Measurements from ENCODE around the gene GPR162. TPM values are rescaled to one million over a fixed set of nuclear protein-coding genes. Genes with fewer than 3 reads are reported as not detected.

Gene GPR162
- total RNA-seq, 2 experiments from 2014 or later, result 0.24 TPM; not detected in 1

GRCh38 chr12:6816598-6816997, 5.0 kb upstream of the GPR162 start:
- no peaks in the 10 kb centered on the region for H3K27me3 Mint-ChIP-seq (ENCODE audit: low read depth)
- no peak for DNase-seq
- no peaks in the 10 kb centered on the region for H3K9me3 Mint-ChIP-seq
- CTCF ChIA-PET, result interaction anchor here (0.8 to 2.1 kb wide), 2 partner anchors 50 to 63 kb away, joined by 3 to 12 read pairs; partner anchors contain the start of gene MLF2
- peaks cover 24% of the 10 kb centered on the region for H3K36me3 Mint-ChIP-seq (ENCODE audit: low read depth)
- intact Hi-C loops (cut with micrococcal nuclease), result no loop called here
- H3K4me3 Mint-ChIP-seq, result no peak overlapping the region
- H3K27ac Mint-ChIP-seq, result no peak overlapping the region
- peaks cover 7% of the 10 kb centered on the region for H3K4me1 Mint-ChIP-seq (ENCODE audit: low read depth)

DNA sequence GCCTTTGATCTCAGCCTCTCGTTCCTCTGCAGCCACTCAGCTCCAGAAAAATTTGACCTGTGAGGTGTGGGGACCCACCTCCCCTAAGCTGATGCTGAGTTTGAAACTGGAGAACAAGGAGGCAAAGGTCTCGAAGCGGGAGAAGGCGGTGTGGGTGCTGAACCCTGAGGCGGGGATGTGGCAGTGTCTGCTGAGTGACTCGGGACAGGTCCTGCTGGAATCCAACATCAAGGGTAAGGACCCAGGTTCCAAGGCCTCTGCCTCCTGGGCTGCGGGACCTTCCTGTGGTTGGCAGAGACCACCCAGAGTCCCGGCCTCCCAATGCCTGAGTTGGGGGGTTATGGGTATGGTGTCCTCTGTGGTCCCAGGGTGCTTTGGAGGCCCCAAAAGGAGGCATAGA, 4.5 kb upstream of the GPR162 start:
- CTCF ChIA-PET, result interaction anchor here (2.1 kb wide), 1 partner anchor 63 kb away, joined by 12 read pairs; the partner anchor contains the start of gene MLF2
- Mint-ChIP-seq H3K9me3 (no peaks in the 10 kb centered on the region), H3K36me3 (ENCODE audit: low read depth) (peaks cover 24% of the 10 kb centered on the region), H3K27ac (no peak overlapping the region), H3K4me1 (ENCODE audit: low read depth) (peaks cover 10% of the 10 kb centered on the region), H3K27me3 (ENCODE audit: low read depth) (no peaks in the 10 kb centered on the region), H3K4me3 (no peak overlapping the region)
- DNase-seq, result no peak
- intact Hi-C loops (cut with micrococcal nuclease), result no loop called here

- peaks cover 11% of the 10 kb centered on the region for H3K4me1 Mint-ChIP-seq (ENCODE audit: low read depth)
- H3K27me3 Mint-ChIP-seq (ENCODE audit: low read depth), result peaks cover 1% of the 10 kb centered on the region
- H3K36me3 Mint-ChIP-seq (ENCODE audit: low read depth), result peaks cover 23% of the 10 kb centered on the region
- no peaks in the 10 kb centered on the region for H3K9me3 Mint-ChIP-seq
- no peak overlapping the region for H3K27ac Mint-ChIP-seq
- CTCF ChIA-PET, result no interaction called here
- DNase-seq, result no peak
- intact Hi-C loops (cut with micrococcal nuclease), result no loop called here
- H3K4me3 Mint-ChIP-seq, result no peak overlapping the region
Measured at GRCh38 chr12:6817662-6818157, 3.9 kb upstream of the GPR162 start.

DNA sequence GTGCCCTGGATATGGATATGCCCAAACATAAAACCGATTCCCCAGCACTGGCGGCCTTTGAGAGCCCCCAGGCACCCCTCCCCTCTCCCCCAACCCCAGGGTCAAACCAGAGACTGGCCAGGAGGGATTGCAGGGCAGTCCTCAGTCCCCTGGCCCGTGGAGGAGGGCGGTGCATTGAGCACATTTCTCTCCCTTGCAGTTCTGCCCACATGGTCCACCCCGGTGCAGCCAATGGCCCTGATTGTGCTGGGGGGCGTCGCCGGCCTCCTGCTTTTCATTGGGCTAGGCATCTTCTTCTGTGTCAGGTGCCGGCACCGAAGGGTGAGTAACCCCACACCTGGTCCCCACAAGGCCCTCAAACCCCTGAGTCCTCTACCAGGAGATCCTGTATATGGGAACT, 3.4 kb upstream of the GPR162 start:
- Mint-ChIP-seq H3K27ac (no peak overlapping the region), H3K4me3 (no peak overlapping the region), H3K36me3 (ENCODE audit: low read depth) (peaks cover 23% of the 10 kb centered on the region), H3K9me3 (no peaks in the 10 kb centered on the region), H3K27me3 (ENCODE audit: low read depth) (peaks cover 2% of the 10 kb centered on the region), H3K4me1 (ENCODE audit: low read depth) (peaks cover 11% of the 10 kb centered on the region)
- no peak for DNase-seq
- CTCF ChIA-PET, result no interaction called here
- intact Hi-C loops (cut with micrococcal nuclease), result no loop called here

GRCh38 chr12:6818645-6819044, 3.0 kb upstream of the GPR162 start:
- H3K9me3 Mint-ChIP-seq, result no peaks in the 10 kb centered on the region
- CTCF ChIA-PET, result no interaction called here
- no peak for DNase-seq
- no peak overlapping the region for H3K4me3 Mint-ChIP-seq
- H3K36me3 Mint-ChIP-seq (ENCODE audit: low read depth), result peaks cover 23% of the 10 kb centered on the region
- H3K27me3 Mint-ChIP-seq (ENCODE audit: low read depth), result peaks cover 2% of the 10 kb centered on the region
- peaks cover 11% of the 10 kb centered on the region for H3K4me1 Mint-ChIP-seq (ENCODE audit: low read depth)
- H3K27ac Mint-ChIP-seq, result no peak overlapping the region
- intact Hi-C loops (cut with micrococcal nuclease), result no loop called here

DNA sequence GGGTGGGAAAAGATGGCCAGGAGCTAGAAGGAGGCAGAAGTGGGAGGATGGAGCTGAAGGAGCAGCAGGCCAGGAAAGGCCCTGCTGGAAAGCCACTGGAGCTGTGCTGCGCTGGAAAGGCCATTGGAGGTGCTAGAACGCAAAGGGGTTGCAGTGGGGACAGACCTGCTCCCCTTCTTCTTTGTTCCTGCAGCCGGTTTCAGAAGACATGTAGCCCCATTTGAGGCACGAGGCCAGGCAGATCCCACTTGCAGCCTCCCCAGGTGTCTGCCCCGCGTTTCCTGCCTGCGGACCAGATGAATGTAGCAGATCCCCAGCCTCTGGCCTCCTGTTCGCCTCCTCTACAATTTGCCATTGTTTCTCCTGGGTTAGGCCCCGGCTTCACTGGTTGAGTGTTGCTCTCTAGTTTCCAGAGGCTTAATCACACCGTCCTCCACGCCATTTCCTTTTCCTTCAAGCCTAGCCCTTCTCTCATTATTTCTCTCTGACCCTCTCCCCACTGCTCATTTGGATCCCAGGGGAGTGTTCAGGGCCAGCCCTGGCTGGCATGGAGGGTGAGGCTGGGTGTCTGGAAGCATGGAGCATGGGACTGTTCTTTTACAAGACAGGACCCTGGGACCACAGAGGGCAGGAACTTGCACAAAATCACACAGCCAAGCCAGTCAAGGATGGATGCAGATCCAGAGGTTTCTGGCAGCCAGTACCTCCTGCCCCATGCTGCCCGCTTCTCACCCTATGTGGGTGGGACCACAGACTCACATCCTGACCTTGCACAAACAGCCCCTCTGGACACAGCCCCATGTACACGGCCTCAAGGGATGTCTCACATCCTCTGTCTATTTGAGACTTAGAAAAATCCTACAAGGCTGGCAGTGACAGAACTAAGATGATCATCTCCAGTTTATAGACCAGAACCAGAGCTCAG, 2.3 kb upstream of the GPR162 start:
- Mint-ChIP-seq H3K9me3 (no peaks in the 10 kb centered on the region), H3K36me3 (ENCODE audit: low read depth) (peaks cover 18% of the 10 kb centered on the region), H3K4me1 (ENCODE audit: low read depth) (peaks cover 11% of the 10 kb centered on the region), H3K27me3 (ENCODE audit: low read depth) (peaks cover 2% of the 10 kb centered on the region), H3K4me3 (no peak overlapping the region), H3K27ac (no peak overlapping the region)
- intact Hi-C loops (cut with micrococcal nuclease), result no loop called here
- CTCF ChIA-PET, result interaction anchor here (11.7 kb wide), 1 partner anchor 64 kb away, joined by 166 read pairs; the partner anchor contains the start of gene MLF2
- no peak for DNase-seq

DNA sequence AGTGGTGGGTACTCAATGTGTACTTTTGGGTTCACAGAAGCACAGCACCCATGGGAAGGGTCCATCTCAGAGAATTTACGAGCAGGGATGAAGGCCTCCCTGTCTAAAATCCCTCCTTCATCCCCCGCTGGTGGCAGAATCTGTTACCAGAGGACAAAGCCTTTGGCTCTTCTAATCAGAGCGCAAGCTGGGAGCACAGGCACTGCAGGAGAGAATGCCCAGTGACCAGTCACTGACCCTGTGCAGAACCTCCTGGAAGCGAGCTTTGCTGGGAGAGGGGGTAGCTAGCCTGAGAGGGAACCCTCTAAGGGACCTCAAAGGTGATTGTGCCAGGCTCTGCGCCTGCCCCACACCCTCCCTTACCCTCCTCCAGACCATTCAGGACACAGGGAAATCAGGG, 1.5 kb upstream of the GPR162 start:
- Mint-ChIP-seq H3K27me3 (ENCODE audit: low read depth) (peaks cover 8% of the 10 kb centered on the region), H3K4me1 (ENCODE audit: low read depth) (peaks cover 11% of the 10 kb centered on the region), H3K9me3 (no peaks in the 10 kb centered on the region), H3K27ac (no peak overlapping the region), H3K36me3 (ENCODE audit: low read depth) (peaks cover 13% of the 10 kb centered on the region), H3K4me3 (no peak overlapping the region)
- CTCF ChIA-PET, result interaction anchor here (1.5 to 11.7 kb wide), 2 partner anchors 40 to 64 kb away, joined by 4 to 166 read pairs; partner anchors contain the start of gene MLF2
- intact Hi-C loops (cut with micrococcal nuclease), result no loop called here
- DNase-seq, result no peak

GRCh38 chr12:6822426-6823135, 960 bp downstream of the GPR162 start:
- H3K27ac Mint-ChIP-seq, result no peak overlapping the region
- peaks cover 17% of the 10 kb centered on the region for H3K4me1 Mint-ChIP-seq (ENCODE audit: low read depth)
- H3K36me3 Mint-ChIP-seq (ENCODE audit: low read depth), result peaks cover 8% of the 10 kb centered on the region
- CTCF ChIA-PET, result interaction anchor here (0.8 to 11.7 kb wide), 7 partner anchors 10 to 67 kb away, joined by 3 to 166 read pairs (median 4); partner anchors contain the start of gene MLF2
- no peaks in the 10 kb centered on the region for H3K9me3 Mint-ChIP-seq
- peaks cover 16% of the 10 kb centered on the region for H3K27me3 Mint-ChIP-seq (ENCODE audit: low read depth)
- intact Hi-C loops (cut with micrococcal nuclease), result no loop called here
- no peak overlapping the region for H3K4me3 Mint-ChIP-seq
- DNase-seq, result no peak

GRCh38 chr12:6823182-6824084, 1.8 kb downstream of the GPR162 start:
- peaks cover 2% of the 10 kb centered on the region for H3K36me3 Mint-ChIP-seq (ENCODE audit: low read depth)
- peaks cover 20% of the 10 kb centered on the region for H3K4me1 Mint-ChIP-seq (ENCODE audit: low read depth)
- intact Hi-C loops (cut with micrococcal nuclease), result no loop called here
- H3K4me3 Mint-ChIP-seq, result no peak overlapping the region
- DNase-seq, result no peak
- H3K27ac Mint-ChIP-seq, result no peak overlapping the region
- no peaks in the 10 kb centered on the region for H3K9me3 Mint-ChIP-seq
- peaks cover 19% of the 10 kb centered on the region for H3K27me3 Mint-ChIP-seq (ENCODE audit: low read depth)
- CTCF ChIA-PET, result interaction anchor here (0.6 to 11.7 kb wide), 13 partner anchors 10 to 104 kb away, joined by 3 to 166 read pairs (median 4); partner anchors contain the start of genes CD4 and MLF2

DNA sequence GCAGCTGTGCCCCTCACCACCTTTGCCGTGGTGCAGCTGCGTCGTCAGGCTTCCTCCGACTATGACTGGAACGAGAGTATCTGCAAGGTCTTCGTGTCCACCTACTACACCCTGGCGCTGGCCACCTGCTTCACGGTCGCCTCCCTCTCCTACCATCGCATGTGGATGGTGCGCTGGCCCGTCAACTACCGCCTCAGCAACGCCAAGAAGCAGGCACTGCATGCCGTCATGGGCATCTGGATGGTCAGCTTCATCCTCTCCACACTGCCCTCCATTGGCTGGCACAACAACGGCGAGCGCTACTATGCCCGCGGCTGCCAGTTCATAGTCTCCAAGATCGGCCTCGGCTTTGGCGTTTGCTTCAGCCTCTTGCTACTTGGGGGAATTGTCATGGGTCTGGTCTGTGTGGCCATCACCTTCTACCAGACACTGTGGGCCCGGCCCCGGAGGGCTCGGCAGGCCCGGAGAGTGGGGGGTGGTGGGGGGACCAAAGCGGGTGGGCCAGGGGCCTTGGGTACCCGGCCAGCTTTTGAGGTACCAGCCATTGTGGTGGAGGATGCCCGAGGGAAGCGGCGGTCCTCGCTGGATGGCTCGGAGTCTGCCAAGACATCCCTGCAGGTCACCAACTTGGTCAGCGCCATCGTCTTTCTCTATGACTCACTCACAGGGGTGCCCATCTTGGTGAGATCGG, 2.6 kb downstream of the GPR162 start:
- Mint-ChIP-seq H3K4me3 (no peak overlapping the region), H3K27me3 (ENCODE audit: low read depth) (peaks cover 19% of the 10 kb centered on the region), H3K9me3 (no peaks in the 10 kb centered on the region), H3K36me3 (ENCODE audit: low read depth) (no peaks in the 10 kb centered on the region), H3K27ac (no peak overlapping the region), H3K4me1 (ENCODE audit: low read depth) (peaks cover 25% of the 10 kb centered on the region)
- DNase-seq, result no peak
- CTCF ChIA-PET, result interaction anchor here (0.6 to 11.7 kb wide), 22 partner anchors 10 to 203 kb away, joined by 3 to 166 read pairs (median 6); partner anchors contain the start of genes CD4, MLF2 and PTMS
- intact Hi-C loops (cut with micrococcal nuclease), result no loop called here

DNA sequence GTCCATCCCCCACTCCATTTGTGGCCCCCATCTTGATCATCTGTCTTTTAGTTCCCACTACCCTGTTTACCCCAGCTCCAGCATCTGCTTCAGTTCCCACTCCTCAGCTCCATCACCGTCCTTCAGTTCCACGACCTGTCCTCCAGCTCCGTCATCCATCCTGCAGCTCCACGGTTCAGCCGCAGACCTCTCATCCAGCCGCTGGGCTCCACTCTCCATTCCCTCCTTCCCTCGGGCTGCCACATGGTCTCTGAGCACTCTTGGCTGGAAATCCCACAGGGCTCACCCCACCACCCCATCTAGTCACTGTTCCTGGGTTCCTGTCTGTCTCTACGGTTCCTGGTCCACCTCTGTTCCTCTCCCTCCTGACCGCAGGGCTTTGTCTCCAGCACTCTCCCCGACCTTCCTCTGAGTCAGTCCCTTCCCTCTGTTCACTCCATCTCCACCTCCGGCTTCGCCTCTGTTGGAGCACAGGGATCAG, 3.3 kb downstream of the GPR162 start:
- Mint-ChIP-seq H3K4me3 (no peak overlapping the region), H3K4me1 (ENCODE audit: low read depth) (peaks cover 28% of the 10 kb centered on the region), H3K36me3 (ENCODE audit: low read depth) (no peaks in the 10 kb centered on the region), H3K9me3 (no peaks in the 10 kb centered on the region), H3K27me3 (ENCODE audit: low read depth) (peaks cover 19% of the 10 kb centered on the region), H3K27ac (no peak overlapping the region)
- DNase-seq, result no peak
- CTCF ChIA-PET, result interaction anchor here (0.6 to 11.7 kb wide), 32 partner anchors 11 to 204 kb away, joined by 3 to 166 read pairs (median 5); partner anchors contain the start of genes CD4, COPS7A, LAG3 and MLF2
- intact Hi-C loops (cut with micrococcal nuclease), result loop anchor here (1.0 to 5.0 kb wide), 7 partner anchors 36 to 258 kb away; partner anchors contain the start of genes CD4, MLF2, NOP2 and PTMS
